Upper lobe of right lung (tissue), 1 donor: ENCODE data around the gene CHAC1. TPM values are rescaled to one million over a fixed set of nuclear protein-coding genes. Genes with fewer than 3 reads are reported as not detected.

Experiments used
- ATAC-seq: fragments of 200-7000 bp; cut with Tn5 transposase; one replicate; pipeline ENCODE4 v1.9.1; 2020; ENCODE audit warnings: mild to moderate bottlenecking, moderate library complexity
- DNase-seq: peaks from one replicate; pipeline ENCODE4 v3.0.0-alpha.2; 2020
- H3K27ac ChIP-seq: fragments of 200-600 bp; one replicate; pipeline ENCODE4 v1.8.0; 2022
- H3K27me3 ChIP-seq: fragments of 200-600 bp; one replicate; pipeline ENCODE4 v1.8.0; 2022; ENCODE audit warnings: mild to moderate bottlenecking
- H3K36me3 ChIP-seq: fragments of 200-600 bp; one replicate; pipeline ENCODE4 v1.8.0; 2022
- H3K4me1 ChIP-seq: fragments of 200-600 bp; one replicate; pipeline ENCODE4 v1.8.0; 2022
- H3K4me3 ChIP-seq: fragments of 200-600 bp; one replicate; pipeline ENCODE4 v1.8.0; 2022; ENCODE audit warnings: mild to moderate bottlenecking
- H3K9me3 ChIP-seq: fragments of 200-600 bp; one replicate; pipeline ENCODE4 v1.8.0; 2022
- intact Hi-C: fragments of 100-400 bp; cut with DNase I; formaldehyde crosslinking; loops from one replicate; pipeline ENCODE4 v1.11.0; 2022
- total RNA-seq: library from RNA; stranded (reverse); fragmentation: NEBNext Ultra II Directional; extraction: Animal tissue kit (Norgen Biotek cat#: 25700); gene quantifications from one replicate; pipeline ENCODE4 v1.2.1, GENCODE V29; 2021
- TF ChIP-seq, protein P1 (sequence below): fragments of 200-600 bp; IDR thresholded peaks from one replicate; pipeline ENCODE4 v1.8.0; 2022; ENCODE audit warnings: antibody characterized with exemption
- donor health status: DM: no; HTN: yes; CAD: no; lungs with severe emphysema.

Gene CHAC1
- total RNA-seq, 1 donor from 2014 or later = 4.4 TPM

DNA sequence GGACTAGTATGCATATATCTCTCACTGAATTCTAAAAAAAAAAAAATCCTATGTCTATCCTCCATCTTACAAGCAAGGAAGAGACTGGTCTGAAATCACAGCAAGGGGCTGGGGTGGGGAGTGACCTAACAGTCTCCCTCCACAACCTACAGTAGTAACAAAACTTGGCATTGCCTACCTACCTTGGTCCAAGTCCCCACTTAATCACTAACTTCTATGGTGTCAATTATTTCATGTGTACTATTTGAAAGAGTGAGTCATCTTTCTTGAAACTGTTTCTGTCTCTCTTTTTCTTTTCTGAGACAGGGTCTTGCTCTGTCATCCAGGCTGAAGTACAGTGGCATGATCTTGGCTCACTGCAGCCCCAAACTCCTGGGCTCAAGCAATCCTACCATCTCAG is 36.8 kb downstream of the CHAC1 start:
- TF ChIP-seq, protein P1, sequence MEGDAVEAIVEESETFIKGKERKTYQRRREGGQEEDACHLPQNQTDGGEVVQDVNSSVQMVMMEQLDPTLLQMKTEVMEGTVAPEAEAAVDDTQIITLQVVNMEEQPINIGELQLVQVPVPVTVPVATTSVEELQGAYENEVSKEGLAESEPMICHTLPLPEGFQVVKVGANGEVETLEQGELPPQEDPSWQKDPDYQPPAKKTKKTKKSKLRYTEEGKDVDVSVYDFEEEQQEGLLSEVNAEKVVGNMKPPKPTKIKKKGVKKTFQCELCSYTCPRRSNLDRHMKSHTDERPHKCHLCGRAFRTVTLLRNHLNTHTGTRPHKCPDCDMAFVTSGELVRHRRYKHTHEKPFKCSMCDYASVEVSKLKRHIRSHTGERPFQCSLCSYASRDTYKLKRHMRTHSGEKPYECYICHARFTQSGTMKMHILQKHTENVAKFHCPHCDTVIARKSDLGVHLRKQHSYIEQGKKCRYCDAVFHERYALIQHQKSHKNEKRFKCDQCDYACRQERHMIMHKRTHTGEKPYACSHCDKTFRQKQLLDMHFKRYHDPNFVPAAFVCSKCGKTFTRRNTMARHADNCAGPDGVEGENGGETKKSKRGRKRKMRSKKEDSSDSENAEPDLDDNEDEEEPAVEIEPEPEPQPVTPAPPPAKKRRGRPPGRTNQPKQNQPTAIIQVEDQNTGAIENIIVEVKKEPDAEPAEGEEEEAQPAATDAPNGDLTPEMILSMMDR = no peak
- H3K27ac ChIP-seq = no peak overlapping the region
- intact Hi-C loops = no loop called here
- no peaks in the 10 kb centered on the region for H3K9me3 ChIP-seq
- H3K27me3 ChIP-seq = no peaks in the 10 kb centered on the region
- H3K4me1 ChIP-seq = no peaks in the 10 kb centered on the region
- H3K36me3 ChIP-seq = peaks cover 72% of the 10 kb centered on the region
- ATAC-seq (no peak), DNase-seq (no peak)
- no peak overlapping the region for H3K4me3 ChIP-seq

DNA sequence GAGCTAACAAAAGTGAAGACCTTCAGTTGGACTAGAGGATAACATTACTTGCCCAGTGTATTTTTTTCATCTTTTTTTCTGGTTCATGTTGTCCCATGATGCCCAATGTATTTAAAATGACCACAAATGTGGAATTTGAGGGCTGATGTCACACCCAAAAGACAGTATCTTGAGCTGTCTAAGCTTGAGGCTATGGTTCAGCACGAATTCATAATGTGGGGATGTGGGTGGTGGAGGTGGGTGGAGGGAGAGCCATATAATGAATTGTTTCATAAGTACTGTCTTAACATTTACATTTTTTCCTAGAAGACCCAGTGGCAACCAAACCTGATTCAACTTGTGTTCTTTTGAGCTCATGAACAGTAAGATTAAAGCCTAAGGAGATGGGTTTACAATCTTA is 37.5 kb downstream of the CHAC1 start:
- no peaks in the 10 kb centered on the region for H3K4me1 ChIP-seq
- TF ChIP-seq, protein P1 = no peak
- DNase-seq (no peak), ATAC-seq (no peak)
- intact Hi-C loops = no loop called here
- H3K36me3 ChIP-seq = peaks cover 72% of the 10 kb centered on the region
- H3K27me3 ChIP-seq = no peaks in the 10 kb centered on the region
- no peak overlapping the region for H3K27ac ChIP-seq
- H3K9me3 ChIP-seq = no peaks in the 10 kb centered on the region
- H3K4me3 ChIP-seq = no peak overlapping the region

DNA sequence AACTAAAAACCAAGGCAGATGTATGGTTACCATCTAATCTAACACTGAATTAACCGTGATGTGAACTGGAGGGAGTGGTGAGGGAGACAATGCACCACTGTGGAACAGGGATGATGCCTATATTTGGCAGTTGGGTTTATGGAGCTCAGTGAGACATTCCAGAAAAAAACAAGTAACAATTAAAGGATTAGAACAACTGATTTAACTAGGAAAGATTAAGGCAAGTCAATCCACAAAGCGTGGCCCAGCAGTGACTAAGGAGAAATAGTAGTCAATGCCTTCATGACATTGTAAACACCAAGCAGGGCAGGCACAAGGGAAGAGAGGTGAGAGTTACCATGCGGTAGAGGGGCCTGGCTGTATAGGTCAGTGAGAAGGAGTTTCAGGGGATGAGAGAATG is 38.1 kb downstream of the CHAC1 start:
- no peak overlapping the region for H3K4me3 ChIP-seq
- no peak for DNase-seq
- TF ChIP-seq, protein P1 = no peak
- no peak overlapping the region for H3K27ac ChIP-seq
- H3K27me3 ChIP-seq = no peaks in the 10 kb centered on the region
- intact Hi-C loops = no loop called here
- no peaks in the 10 kb centered on the region for H3K9me3 ChIP-seq
- H3K4me1 ChIP-seq = no peaks in the 10 kb centered on the region
- H3K36me3 ChIP-seq = peaks cover 70% of the 10 kb centered on the region
- ATAC-seq = no peak

DNA sequence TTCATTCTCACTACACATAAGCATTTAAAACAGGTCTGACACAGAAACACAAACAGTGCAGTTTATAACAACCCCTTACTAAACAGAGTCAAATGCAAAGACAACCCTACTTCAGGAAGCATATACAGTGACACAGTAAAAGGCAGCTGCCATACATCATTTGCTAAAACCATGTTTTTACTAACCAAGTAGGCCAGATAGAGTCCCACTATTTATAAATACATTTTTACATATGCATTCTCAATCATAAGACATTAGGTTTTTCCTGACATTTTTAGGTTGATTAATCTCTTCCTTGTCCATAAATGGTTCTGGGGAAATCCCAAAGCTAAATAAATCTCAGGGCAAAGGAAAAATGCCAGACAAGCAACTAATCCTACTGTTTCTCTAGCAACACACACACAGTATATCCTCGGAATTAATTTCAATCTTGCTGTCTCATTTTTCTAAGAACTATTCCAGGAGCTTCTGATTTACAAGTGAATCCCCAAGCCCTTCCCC is 39.0 kb downstream of the CHAC1 start:
- no peak for ATAC-seq
- no peaks in the 10 kb centered on the region for H3K4me1 ChIP-seq
- no peak for DNase-seq
- H3K27me3 ChIP-seq = no peaks in the 10 kb centered on the region
- no peaks in the 10 kb centered on the region for H3K9me3 ChIP-seq
- TF ChIP-seq, protein P1 = no peak
- intact Hi-C loops = no loop called here
- H3K4me3 ChIP-seq = no peak overlapping the region
- peaks cover 70% of the 10 kb centered on the region for H3K36me3 ChIP-seq
- H3K27ac ChIP-seq = no peak overlapping the region

DNA sequence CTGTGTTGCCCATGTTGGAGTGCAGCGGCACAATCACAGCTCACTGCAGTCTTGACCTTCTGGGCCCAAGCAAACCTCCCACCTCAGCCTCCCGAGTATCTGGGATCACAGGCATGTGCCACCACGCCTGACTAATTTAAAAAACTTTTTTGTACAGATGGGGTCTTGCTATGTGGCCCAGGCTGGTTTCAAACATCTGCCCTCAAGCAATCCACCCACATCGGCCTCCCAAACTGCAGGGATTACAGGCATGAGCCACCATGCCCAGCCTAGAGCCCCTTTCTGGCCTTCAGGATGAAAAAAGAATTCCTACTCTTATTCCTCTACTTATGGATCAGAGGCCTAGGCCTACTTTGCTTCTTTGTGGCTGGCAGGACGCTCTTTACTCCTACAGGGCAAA is 39.6 kb downstream of the CHAC1 start:
- ATAC-seq = no peak
- H3K27ac ChIP-seq = no peak overlapping the region

More for the DNA sequence above, 39.6 kb downstream of the CHAC1 start:
- DNase-seq = no peak
- TF ChIP-seq, protein P1 = no peak
- H3K9me3 ChIP-seq = no peaks in the 10 kb centered on the region
- intact Hi-C loops = no loop called here
- H3K36me3 ChIP-seq = peaks cover 70% of the 10 kb centered on the region
- H3K4me3 ChIP-seq = no peak overlapping the region
- H3K4me1 ChIP-seq = no peaks in the 10 kb centered on the region
- H3K27me3 ChIP-seq = no peaks in the 10 kb centered on the region
